ENCODE measurements around the gene MYO18A. TPM values are rescaled to one million over a fixed set of nuclear protein-coding genes. Genes with fewer than 3 reads are reported as not detected.
"Not testable (repeated sequence)": the region's sequence is repeated elsewhere in the genome, so short reads cannot be mapped to it uniquely, and the experiment has no call there.

The MYO18A gene
- total RNA-seq, 1 donor from 2014 or later: 28.8 TPM

- no peak for TF ChIP-seq CTCF (IDR thresholded peaks at IDR 0.05)
- no peak overlapping the region for H3K27ac Mint-ChIP-seq (ENCODE audit: unreplicated experiment)
- H3K36me3 Mint-ChIP-seq (ENCODE audit: unreplicated experiment): peaks cover 26% of the 10 kb centered on the region
- no peak overlapping the region for H3K4me3 Mint-ChIP-seq (ENCODE audit: unreplicated experiment)
- DNase-seq (ENCODE audit: extremely low spot score, unreplicated experiment): no peak
- no peaks in the 10 kb centered on the region for H3K9me3 Mint-ChIP-seq (ENCODE audit: unreplicated experiment)
- peaks cover 11% of the 10 kb centered on the region for H3K4me1 Mint-ChIP-seq (ENCODE audit: unreplicated experiment)
- H3K27me3 Mint-ChIP-seq (ENCODE audit: unreplicated experiment): no peaks in the 10 kb centered on the region
Measured at GRCh38 chr17:29089601-29090044, 90.6 kb downstream of the MYO18A start.

- not testable (repeated sequence) for H3K27ac Mint-ChIP-seq (ENCODE audit: unreplicated experiment); H3K27me3 Mint-ChIP-seq (ENCODE audit: unreplicated experiment); H3K9me3 Mint-ChIP-seq (ENCODE audit: unreplicated experiment); DNase-seq (ENCODE audit: extremely low spot score, unreplicated experiment); H3K4me3 Mint-ChIP-seq (ENCODE audit: unreplicated experiment)
- peaks cover 16% of the 10 kb centered on the region for H3K4me1 Mint-ChIP-seq (ENCODE audit: unreplicated experiment)
- peaks cover 24% of the 10 kb centered on the region for H3K36me3 Mint-ChIP-seq (ENCODE audit: unreplicated experiment)
Measured at GRCh38 chr17:29088782-29089181, 91.4 kb downstream of the MYO18A start.

DNA sequence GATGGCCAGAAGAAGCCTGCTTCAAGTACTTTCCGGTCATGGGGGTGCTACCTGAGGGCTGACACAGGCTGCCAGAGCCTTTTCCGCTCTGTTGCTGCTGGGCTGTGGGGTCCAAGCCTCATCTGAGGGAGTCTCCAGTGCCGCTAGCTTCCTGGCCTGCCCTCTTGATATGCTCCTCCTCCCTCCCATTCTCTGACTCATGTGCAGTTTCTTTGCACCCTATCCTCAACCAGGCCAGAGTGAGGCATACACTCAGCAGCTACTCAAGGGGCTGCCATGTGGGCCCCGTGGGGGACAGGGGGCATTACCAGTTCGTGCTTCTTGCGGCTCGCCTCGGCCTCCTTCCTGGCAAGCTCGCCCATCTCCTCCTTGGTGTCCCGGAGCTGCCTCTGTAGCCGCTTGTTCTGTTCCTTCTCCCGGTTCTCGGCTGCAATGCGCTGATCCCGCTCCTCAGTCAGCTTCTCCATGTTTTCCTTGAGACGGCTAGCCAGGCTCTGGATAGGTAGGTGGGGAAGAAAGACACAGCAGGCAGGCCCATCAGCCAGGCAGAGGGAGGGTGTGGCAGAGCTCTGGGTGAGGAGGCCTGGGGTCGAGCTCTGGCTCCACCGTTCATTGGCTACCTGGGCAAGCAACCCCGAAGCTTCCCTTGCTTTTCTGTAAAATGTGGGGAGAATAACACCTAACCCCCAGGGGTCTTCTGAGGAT is 93.4 kb downstream of the MYO18A start:
- Mint-ChIP-seq H3K36me3 (ENCODE audit: unreplicated experiment) (peaks cover 18% of the 10 kb centered on the region), H3K4me3 (ENCODE audit: unreplicated experiment) (no peak overlapping the region), H3K27me3 (ENCODE audit: unreplicated experiment) (no peaks in the 10 kb centered on the region), H3K9me3 (ENCODE audit: unreplicated experiment) (no peaks in the 10 kb centered on the region), H3K27ac (ENCODE audit: unreplicated experiment) (no peak overlapping the region), H3K4me1 (ENCODE audit: unreplicated experiment) (peaks cover 16% of the 10 kb centered on the region)
- no peak for DNase-seq (ENCODE audit: extremely low spot score, unreplicated experiment)
- no peak for TF ChIP-seq CTCF (IDR thresholded peaks at IDR 0.05)

DNA sequence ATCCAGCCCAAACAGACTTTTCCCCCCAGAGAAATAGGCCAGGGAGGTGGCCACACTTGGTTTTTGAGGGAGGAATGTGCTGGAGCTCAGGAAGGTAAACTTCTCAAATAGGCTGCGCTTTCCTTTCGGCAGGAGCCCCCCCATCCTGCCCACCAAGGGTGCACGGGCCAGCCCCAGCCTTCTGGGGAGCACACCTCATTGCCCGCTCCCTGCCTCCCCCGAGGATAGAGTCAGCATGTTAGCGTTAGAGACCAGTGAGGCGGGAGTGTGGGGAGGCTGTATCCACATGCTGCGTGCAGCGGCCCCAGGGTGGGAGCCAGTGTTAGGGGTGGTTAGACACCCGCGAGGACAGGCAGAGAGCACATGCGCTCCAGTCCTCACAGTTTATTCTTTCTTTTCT is 95.0 kb downstream of the MYO18A start:
- Mint-ChIP-seq H3K9me3 (ENCODE audit: unreplicated experiment) (no peaks in the 10 kb centered on the region), H3K27me3 (ENCODE audit: unreplicated experiment) (no peaks in the 10 kb centered on the region), H3K4me1 (ENCODE audit: unreplicated experiment) (peaks cover 16% of the 10 kb centered on the region), H3K27ac (ENCODE audit: unreplicated experiment) (peak overlapping the region; percentile 57), H3K4me3 (ENCODE audit: unreplicated experiment) (no peak overlapping the region), H3K36me3 (ENCODE audit: unreplicated experiment) (peaks cover 24% of the 10 kb centered on the region)
- TF ChIP-seq CTCF (IDR thresholded peaks at IDR 0.05): no peak
- no peak for DNase-seq (ENCODE audit: extremely low spot score, unreplicated experiment)

DNA sequence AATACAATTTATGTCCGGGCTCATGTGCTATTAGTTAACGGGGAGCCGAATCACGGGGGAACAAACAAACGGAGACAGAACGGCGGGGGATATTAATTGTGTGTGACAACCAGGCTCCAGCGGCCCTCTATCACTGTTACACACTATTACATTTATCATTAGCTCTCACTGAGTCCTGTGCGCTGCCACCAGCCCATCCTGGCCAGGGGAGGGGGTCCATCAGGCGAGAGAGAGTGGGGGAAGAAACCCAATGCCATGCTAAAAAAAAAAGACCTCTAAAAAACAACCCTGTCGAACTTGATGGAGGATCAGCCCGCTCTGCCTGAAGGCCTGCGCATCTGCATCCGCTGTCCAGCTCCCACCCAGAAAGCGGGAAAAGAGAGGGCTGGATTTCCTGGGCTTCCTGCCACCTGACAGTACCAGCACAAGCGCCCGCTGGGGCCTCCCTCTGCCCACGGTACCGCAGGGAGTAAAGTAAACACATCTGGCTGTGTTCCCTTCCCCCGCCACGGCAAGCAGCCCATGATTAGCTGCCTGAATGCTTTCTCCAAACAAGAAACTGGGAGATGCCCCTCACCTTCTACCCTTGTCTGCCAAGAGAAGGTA is 95.6 kb downstream of the MYO18A start:
- DNase-seq (ENCODE audit: extremely low spot score, unreplicated experiment): no peak
- TF ChIP-seq CTCF (IDR thresholded peaks at IDR 0.05): no peak
- H3K4me3 Mint-ChIP-seq (ENCODE audit: unreplicated experiment): no peak overlapping the region

More for the DNA sequence above, 95.6 kb downstream of the MYO18A start:
- H3K9me3 Mint-ChIP-seq (ENCODE audit: unreplicated experiment): no peaks in the 10 kb centered on the region
- peaks cover 24% of the 10 kb centered on the region for H3K36me3 Mint-ChIP-seq (ENCODE audit: unreplicated experiment)
- H3K27ac Mint-ChIP-seq (ENCODE audit: unreplicated experiment): peak overlapping the region; percentile 57
- H3K4me1 Mint-ChIP-seq (ENCODE audit: unreplicated experiment): peaks cover 19% of the 10 kb centered on the region
- no peaks in the 10 kb centered on the region for H3K27me3 Mint-ChIP-seq (ENCODE audit: unreplicated experiment)
